HG03575 (cell line): Measurements from ENCODE around the gene ZFR2.
"Not testable (repeated sequence)": the region's sequence is repeated elsewhere in the genome, so short reads cannot be mapped to it uniquely, and the experiment has no call there.

Experiments
- ATAC-seq: cut with Tn5 transposase; IDR thresholded peaks from one replicate; pipeline ENCODE4 v1.9.1; 2021; ENCODE audit not compliant: unreplicated experiment, insufficient number of reproducible peaks, low FRiP score; ENCODE audit errors: extremely low read depth

Gene ZFR2

DNA sequence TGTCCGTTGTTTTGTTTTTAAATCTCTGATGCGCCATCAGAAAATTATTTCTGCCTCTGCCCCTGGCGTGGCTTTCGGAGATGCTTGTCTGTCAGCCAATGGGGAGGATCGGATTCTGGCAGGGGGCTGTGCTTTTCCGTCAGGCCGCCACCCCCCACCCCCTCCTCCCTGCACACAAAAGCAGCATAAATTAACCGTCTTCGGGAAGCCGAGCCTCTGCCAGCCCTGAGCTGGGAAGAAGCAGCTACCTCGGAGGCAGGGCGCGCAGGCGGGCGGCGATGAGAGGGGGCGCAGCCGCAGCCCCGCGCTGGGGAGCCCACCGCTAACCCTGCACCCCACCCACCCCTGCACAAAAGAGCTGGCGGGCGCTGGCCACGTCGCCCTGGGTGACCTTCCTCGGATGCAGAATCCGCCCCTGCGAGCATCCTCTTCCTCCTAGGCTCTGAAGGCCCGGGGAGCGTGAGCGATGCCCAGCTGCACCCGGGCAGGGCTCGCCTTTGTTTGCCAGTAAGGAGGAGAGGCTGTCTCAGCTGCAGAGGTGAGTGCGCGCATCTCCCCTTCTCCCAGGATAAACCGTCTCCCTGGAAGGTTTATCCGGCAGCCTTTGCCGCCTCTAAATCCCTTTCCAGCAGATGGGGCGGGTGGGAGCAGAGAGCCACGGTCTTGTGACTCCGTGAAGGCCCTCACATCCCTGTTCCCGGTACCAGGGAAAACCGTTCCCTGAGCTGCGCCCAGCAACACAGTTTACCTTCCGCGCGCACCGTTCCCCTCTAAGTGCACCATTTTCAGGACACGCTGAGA lies 11.8 kb upstream of the ZFR2 start, which contains the start of gene ATCAY:
Gene ATCAY (plus strand): TSS at position 215 of the 801 bp plus-strand sequence. CDS start 5,083 bp downstream, outside the sequence.
- no peak for ATAC-seq

DNA sequence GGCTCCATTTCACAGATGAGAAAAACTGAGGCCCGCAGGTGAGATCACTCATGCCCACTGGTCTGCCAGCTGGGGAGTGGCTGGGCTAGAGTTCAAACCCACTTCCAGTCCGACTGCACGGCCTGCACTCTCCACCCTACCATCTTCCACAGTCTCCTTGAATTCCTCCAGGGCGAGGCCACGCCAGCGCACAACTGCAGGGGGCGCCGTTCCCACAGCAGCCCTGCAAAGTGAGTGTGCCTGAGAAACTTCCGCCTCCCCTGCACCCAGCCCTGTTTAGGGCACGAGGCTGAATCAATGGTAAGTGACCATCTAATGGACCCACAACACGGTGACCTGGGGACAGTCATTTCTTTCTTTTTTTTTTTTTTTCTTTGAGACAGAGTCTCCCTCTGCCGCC lies 10.8 kb upstream of the ZFR2 start:
- no peak for ATAC-seq

DNA sequence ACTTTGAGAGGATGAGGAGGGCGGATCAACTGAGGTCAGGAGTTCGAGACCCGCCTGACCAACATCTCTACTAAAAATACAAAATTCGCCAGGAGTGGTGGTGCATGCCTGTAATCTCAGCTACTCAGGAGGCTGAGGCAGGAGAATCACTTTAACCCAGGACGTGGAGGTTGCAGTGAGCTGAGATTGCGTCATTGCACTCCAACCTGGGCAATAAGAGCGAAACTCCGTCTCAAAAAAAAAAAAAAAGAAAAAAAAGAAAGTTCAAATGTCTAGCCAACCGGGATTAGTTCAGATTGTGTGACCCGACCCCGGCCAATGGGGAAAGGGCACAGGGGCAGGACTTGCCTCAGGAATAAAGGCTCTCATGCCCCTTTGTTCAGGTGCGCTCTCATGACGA lies 5.9 kb upstream of the ZFR2 start:
- not testable (repeated sequence) for ATAC-seq

DNA sequence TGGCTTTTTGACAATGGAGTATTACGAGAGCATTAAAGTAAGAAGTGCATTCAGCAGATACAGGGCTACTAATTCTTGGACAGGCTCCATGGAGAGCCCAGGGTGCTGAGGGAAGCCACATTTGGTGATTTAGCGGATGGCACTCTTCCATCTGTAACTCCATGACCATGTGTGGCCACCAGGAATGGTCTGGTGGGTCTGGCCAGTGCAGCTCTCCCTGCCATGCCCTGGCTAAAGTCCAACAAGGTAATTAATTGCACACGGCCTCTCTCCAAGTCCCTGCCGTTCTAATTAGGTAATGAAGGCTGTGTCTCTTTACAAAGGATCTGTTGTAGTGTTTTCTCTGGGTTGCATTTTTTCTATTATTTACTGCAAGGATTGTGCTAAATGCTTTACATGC lies 4.3 kb upstream of the ZFR2 start:
- no peak for ATAC-seq

DNA sequence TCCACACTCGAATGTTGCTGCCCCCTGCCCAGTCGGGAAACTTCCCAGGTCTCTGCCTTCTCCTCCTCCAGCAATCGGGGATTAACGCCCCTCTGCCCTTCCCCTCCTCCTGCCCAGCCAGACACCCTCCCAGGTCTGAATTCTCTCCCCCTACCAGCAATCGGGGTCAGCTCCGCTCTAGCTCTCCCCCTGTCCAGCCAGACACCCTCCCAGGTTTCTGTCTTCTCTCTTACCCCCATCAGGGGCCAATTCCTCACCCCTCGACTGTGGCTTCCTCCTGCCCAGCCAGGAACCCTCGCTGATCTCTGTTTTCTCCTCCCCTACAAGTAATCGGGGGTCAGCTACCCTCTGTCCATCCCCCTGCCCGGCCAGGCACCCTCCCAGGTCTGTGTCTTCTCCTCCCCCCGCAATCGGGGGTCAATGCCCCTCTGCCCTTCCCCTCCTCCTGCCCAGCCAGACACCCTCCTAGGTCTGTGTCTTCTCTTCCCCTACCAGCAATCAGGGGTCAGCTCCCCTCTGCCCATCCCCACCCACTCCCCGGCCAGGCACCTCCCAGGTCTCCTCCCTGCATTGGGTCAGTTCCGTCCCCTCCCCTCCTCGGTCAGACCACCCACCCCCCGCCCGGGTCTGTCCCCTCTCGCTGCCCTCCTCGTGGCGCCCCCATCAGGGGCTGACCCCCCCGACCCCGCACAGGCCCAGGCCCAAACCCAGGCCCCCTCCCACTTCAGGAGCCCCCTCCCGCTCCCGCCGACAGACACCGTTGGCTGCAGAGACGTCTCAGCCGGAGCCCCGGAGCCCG lies 668 bp downstream of the ZFR2 start:
- ATAC-seq = no peak

DNA sequence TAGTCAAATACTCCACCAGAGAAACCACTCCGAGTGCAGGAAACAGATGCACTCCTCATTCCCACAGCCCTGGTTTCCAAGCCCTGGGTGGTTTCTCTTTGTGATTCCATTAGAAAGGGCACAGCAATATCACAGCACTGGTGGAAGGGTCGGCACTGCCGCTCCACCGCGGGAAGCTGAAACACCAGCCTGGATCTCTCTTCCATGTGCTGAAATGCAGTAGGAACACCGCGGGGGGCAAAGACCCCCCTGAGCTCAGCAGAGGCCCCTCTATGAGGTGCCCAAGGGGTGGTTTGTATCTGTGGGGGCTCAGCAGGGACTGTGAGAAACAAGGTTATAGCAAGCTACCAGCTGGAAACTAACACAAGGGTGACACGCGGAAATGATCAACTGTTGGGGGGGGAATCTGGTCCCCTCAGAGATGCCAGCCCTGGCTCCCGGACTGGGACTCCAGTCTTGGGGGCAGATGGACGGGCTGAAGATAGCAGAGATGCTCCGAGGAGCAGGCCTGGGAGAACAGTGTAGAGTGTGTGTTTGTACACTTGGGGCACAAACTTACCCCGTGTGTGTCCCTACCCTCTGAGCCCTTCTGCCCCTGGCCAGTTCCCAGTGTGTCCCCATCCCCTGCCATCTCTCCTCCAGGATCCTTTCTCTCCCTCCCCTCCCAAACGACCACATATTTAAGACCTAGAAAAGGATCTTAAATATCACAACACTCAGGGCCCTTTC lies 1.8 kb downstream of the ZFR2 start:
- no peak for ATAC-seq

DNA sequence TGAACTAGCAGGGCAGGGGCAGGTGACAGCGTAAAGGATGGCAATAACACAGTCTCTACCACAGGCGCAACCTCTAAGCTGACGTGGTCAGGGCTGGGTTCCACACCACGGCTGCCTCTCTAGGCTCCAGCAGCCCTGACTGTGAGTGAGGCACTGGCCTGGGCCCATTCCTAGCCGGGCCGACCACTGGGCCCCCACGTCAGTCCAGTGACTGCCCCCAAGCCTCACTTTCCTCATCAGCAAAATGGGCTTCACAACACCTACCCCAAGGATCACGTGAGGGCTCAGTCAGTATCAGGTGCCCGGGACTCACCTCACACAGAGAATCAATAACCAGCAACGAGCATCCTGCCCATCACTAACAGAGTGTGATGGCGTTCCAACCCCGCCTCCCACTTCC lies 5.2 kb downstream of the ZFR2 start:
- no peak for ATAC-seq

DNA sequence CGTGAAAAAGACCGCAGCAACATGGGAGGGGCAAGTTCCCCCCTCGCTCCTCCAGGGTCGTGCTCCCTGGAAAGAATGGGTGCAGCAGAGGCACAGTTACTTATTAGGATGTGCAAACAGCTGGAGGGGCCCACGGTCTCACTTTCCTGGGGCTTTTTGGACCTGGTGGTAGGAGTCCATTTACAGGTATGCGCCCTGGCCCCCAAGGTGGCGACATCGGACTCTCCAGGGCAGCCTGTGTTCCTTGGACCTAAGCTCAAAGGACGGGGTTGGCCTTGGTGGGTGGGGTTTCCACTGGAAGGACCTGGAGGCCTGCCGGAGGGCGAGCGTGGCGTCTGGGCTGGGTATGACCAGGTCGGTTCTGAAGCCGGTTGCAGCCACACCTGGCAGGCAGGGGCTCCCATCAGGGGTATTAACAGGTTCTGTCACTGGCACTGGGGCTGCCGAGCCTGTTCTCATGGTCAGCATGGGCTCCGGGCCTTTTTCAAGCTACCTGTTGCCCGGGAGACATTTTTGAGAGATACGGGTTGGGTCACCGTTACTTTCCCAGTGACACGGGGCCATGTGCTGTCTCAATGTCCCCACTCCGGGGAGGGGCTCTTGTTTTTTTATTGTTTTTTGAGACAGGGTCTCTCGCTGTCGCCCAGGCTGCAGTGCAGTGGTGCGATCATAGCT lies 5.9 kb downstream of the ZFR2 start:
- no peak for ATAC-seq

DNA sequence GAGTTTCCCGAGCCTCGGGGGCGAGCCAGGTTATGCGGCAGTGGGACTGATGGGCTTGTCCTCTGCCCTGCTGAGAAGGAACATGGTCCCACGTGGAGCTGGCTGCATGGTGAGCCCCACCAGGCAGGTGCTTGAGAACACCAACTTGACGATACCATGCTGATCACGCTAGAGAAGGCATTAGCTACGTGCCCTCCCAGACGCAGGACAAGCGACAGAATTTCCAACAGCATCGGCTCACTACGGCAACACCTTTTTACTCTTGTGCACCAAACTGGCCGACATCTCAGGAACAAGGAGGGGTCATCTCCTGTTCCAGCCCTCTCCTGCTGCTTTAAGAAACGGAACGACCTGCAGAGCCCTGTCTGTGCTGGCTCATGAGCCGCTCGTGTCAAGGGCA lies 8.3 kb downstream of the ZFR2 start:
- no peak for ATAC-seq

DNA sequence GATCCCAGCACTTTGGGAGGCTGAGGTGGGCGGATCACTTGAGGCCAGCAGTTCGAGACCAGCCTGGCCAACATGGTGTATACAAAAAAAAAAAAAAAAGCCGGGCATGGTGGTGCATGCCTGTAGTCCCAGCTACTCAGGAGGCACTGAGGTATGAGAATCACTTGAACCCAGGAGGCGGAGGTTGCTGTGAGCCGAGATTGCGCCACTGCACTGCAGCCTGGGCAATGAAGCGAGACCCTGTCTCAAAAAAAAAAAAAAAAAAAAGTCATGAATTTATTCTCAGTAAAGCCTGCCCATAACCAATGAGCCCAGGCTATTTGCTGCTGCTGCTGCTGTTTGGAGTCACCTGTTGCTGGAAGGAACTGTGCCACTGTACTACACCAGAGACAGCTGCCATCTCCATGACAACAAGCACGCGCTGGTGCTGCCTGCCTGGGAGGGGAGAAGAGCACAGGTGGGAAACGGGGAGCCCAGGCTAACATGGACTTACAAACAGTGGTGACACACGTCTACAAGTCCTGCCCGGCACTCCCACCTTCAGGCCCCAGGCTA lies 11.3 kb downstream of the ZFR2 start:
- no peak for ATAC-seq

DNA sequence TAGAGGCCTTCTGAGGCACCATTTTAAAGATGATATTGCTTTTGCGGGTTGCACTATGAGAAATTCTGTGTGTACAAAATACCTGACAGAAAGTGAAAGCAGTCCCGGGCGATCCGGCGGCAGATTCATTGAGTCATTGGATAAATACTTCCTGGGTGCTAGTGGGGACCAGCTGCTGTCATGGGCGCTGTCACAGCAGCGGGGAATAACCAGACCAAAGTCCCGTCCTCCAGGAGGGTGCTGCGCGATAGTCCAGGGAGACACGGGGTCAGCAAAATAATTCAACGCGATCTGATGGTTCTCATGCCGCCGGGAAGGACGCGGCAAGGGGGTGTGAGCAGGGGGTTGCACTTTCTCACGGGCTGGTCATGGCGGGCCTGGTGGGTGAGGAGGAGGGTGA lies 13.5 kb downstream of the ZFR2 start:
- no peak for ATAC-seq

DNA sequence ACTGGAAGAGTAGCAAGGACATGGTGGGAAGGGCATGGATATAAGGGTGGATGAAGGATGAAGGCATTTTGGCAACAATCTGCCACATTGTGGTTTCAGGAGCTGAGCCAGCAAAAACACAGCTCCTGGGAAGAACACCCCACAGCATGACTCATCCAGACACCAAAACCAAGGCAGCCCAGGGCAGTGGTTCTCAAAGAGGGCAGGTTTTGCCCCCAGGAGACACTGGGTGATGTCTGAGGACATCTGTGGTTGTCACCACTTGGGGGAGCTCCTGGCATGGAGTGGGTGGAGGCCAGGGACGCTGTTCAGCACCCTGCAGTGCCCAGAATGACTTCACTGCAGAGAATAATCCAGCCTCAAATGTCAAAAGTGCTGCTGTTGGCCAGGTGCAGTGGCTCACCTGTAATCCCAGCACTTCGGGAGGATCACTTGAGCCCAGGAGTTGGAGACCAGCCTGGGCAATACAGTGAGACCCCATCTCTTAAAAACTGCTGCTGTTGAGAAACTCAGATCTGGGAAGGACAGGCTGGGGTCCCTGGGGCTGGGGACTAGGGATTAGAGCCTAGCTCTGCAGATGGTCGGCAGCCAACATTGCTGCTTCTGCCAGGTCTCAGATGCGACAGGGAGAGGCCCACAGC lies 16.1 kb downstream of the ZFR2 start:
- ATAC-seq = no peak

DNA sequence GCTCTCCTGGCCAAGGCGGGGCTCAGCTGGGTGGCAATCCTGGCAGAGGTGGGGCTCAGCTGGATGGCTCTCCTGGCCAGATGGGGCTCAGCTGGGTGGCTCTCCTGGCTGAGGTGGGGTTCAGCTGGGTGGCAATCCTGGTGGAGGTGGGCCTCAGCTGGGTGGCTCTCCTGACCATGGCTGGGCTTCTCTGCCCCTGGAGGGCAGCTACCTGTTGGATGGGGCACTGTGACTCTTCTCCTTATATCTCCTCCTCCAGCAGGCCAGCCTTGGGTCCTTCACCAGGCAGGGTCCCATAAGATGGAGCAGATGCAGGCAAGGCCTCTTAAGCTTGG lies 16.7 kb downstream of the ZFR2 start:
- no peak for ATAC-seq

DNA sequence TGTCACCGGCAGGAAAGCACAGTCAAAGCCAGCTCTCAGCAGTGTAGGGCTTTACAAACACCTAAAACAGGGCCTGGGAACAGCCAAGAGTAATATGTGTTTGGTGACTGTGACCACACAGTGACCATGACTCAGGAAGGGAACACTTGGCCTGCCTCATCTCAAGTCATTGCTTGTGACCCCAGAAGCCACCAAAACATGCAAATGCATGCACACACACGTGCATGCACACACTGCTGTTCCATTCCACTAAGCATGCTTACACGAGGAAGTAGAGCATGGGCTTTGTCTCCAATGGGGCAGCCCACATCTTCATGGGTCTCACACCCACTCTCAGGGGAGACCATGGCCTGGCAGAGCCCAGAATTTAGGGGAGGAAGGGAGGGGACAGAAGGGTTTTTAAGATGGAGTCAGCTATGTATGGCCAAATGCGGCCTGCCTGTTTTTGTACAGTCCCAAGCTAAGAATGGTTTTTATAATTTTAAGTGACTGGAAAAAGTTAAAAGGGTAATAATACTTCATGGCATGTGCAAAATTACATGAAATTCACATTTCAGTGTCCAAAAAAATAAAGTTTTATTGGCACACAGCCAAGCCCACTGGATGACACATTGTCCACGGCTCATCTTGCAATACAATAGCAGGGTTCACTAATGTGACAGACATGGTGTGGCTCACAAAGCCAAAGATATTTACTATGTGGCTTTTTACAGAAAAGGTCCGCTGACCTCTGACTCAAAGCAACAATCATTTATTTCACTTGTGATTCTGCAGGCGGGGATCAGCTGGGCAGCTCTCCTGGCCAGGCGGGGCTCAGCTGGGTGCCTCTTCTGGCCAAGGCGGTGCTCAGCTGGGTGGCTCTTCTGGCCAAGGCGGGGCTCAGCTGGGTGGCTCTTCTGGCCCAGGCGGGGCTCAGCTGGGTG lies 17.3 kb downstream of the ZFR2 start:
- ATAC-seq = no peak

DNA sequence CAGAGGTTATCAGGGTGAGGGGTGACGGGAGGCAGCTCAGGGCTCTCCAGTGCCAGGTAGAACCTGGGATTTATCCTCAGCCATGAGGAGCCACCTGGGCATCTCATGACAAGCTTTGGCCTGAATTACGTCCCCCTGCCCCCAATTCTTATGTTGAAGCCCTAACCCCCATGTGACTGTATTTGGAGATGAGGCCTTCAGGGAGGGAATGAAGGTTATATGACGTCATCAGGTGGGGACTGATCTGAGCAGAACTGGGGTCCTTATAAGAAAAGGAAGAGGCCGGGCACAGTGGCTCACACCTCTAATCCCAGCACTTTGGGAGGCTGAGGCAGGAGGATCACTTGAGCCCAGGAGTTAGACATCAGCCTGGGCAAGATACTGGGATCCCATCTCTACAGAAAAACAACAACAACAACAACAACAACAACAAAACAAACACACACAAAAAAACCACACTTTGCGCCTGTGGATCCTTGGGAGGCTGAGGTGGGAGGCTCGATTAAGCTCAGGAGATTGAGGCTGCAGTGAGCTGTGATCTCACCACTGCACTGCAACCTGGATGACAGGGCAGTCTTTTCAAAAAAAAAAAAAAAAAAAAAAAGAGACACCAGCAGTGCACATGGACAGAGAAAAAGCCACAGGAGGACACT lies 18.4 kb downstream of the ZFR2 start:
- no peak for ATAC-seq

DNA sequence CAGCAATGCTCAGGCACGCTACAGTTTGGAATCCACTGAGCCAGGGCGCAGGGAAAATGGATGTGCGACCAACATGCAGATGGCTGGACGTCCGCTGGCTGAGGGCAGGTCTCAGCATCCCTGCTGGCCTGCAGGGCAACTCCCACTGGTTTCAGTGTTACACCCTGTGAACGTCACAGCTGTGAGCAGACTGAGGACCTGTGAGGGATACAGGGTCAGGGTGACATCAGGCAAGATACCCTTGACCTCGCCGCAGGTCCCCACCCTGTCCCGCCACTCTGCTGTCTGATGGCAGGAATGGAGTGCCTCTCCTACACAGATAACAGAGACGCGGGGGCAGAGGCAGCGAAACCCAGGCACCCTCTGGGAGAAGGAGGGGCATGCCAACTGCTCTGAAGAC lies 19.1 kb downstream of the ZFR2 start:
- ATAC-seq = no peak

DNA sequence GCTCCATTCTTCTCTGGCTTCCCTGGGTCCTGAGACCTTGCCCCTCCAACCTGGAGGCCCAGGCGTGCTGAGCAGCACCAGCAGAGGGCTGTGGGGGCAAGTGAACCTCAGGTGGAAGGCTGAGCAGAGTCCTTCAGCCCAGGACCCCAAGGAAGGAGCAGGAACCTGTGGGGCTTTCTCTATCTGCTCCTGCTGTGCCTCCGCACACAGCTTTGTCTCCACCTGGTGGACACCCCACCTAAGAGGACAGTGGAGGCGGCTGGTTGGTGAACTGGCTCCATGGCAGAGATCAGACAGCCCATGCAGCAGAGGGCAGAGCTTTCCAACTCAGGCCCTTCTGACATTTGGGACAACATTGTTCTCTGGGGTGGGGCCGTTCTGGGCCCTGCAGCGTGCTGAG lies 19.7 kb downstream of the ZFR2 start:
- ATAC-seq = no peak
